GM06990 (cell line): ENCODE results near the gene SOX9.

ENCODE experiments used
- DNase-seq: peaks from one replicate; pipeline ENCODE4 v3.0.0-alpha.2; 2011; ENCODE audit not compliant: insufficient read length; ENCODE audit errors: extremely low read depth
- H3K27me3 ChIP-seq: replicated peaks from 2 replicates; pipeline ENCODE4 v1.6.0; 2011; ENCODE audit warnings: low read length; ENCODE audit not compliant: control insufficient read depth, insufficient read depth
- H3K36me3 ChIP-seq: 2 replicates; pipeline ENCODE4 v1.5.1; 2011; ENCODE audit warnings: low read length; ENCODE audit not compliant: control insufficient read depth, insufficient read depth
- H3K4me3 ChIP-seq: replicated peaks from 2 replicates; pipeline ENCODE4 v1.5.1; 2011; ENCODE audit warnings: low read depth, mild to moderate bottlenecking, control low read depth, low read length
- CTCF ChIP-seq: IDR thresholded peaks from 2 replicates; pipeline ENCODE4 v1.5.1; 2011; ENCODE audit warnings: low read length, control low read depth, mild to moderate bottlenecking, inconsistent platforms; ENCODE audit not compliant: insufficient read depth, poor library complexity, severe bottlenecking

Gene SOX9

GRCh38 chr17:72143245-72143644, 22.4 kb downstream of the SOX9 start:
- Histone ChIP-seq H3K36me3 (no peaks in the 10 kb centered on the region), H3K4me3 (no peak overlapping the region), H3K27me3 (no peaks in the 10 kb centered on the region)
- TF ChIP-seq CTCF: no peak
- no peak for DNase-seq

GRCh38 chr17:72144101-72144500, 23.3 kb downstream of the SOX9 start:
- H3K27me3 ChIP-seq: no peaks in the 10 kb centered on the region
- no peak for DNase-seq
- no peaks in the 10 kb centered on the region for H3K36me3 ChIP-seq
- no peak overlapping the region for H3K4me3 ChIP-seq
- no peak for TF ChIP-seq CTCF

DNA sequence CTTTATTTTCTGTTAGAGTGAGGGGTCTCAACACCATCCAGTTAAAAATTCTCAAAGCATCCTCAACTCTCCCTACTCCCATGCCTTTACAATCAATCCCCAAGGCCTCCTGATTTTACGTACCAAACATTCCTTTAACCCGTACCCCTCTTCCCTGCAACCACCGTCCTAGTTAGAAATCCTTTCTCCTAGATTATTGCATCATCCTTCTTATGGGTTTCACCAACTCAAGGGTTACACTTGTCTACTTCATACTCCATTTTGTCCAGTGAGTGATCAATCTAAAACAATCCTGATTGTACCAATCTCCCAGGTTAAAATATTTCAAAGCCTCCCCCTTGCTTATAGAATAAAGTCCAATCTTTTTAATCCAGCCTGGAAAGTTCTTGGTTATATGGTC, 24.7 kb downstream of the SOX9 start:
- no peak for TF ChIP-seq CTCF
- no peak for DNase-seq
- H3K4me3 ChIP-seq: no peak overlapping the region

GRCh38 chr17:72145962-72146361, 25.1 kb downstream of the SOX9 start:
- DNase-seq: no peak
- H3K36me3 ChIP-seq: no peaks in the 10 kb centered on the region

More for the DNA sequence above, 24.7 kb downstream of the SOX9 start:
- no peaks in the 10 kb centered on the region for H3K36me3 ChIP-seq
- no peaks in the 10 kb centered on the region for H3K27me3 ChIP-seq

GRCh38 chr17:72146371-72146770, 25.6 kb downstream of the SOX9 start:
- no peaks in the 10 kb centered on the region for H3K27me3 ChIP-seq
- H3K36me3 ChIP-seq: no peaks in the 10 kb centered on the region
- no peak for TF ChIP-seq CTCF
- no peak overlapping the region for H3K4me3 ChIP-seq
- no peak for DNase-seq

More at GRCh38 chr17:72145962-72146361, 25.1 kb downstream of the SOX9 start:
- H3K27me3 ChIP-seq: no peaks in the 10 kb centered on the region
- TF ChIP-seq CTCF: no peak
- no peak overlapping the region for H3K4me3 ChIP-seq
